ENCODE measurements around the gene FSTL1.

The FSTL1 gene

GRCh38 chr3:120468635-120469295 is 18.0 kb upstream of the FSTL1 start:
- DNase-seq (ENCODE audit: low read depth in 1 of 2, low spot score in 1 of 2): no peak

- no peak for DNase-seq (ENCODE audit: low read depth in 1 of 2, low spot score in 1 of 2)
These were observed 11.7 kb upstream of the FSTL1 start for GRCh38 chr3:120462409-120462959.

- DNase-seq (ENCODE audit: low read depth in 1 of 2, low spot score in 1 of 2): no peak
These were observed 10.6 kb upstream of the FSTL1 start for GRCh38 chr3:120461416-120461815.

- no peak for DNase-seq (ENCODE audit: low read depth in 1 of 2, low spot score in 1 of 2)
These were observed 10.1 kb upstream of the FSTL1 start for GRCh38 chr3:120460862-120461261.

- no peak for DNase-seq (ENCODE audit: low read depth in 1 of 2, low spot score in 1 of 2)
These were observed 9.5 kb upstream of the FSTL1 start for GRCh38 chr3:120460181-120460790.

- DNase-seq (ENCODE audit: low read depth in 1 of 2, low spot score in 1 of 2): no peak
These were observed 8.4 kb upstream of the FSTL1 start for GRCh38 chr3:120459196-120459595.

GRCh38 chr3:120457827-120458226 is 7.0 kb upstream of the FSTL1 start:
- no peak for DNase-seq (ENCODE audit: low read depth in 1 of 2, low spot score in 1 of 2)

GRCh38 chr3:120454076-120454689 is 3.4 kb upstream of the FSTL1 start:
- DNase-seq (ENCODE audit: low read depth in 1 of 2, low spot score in 1 of 2): no peak

- DNase-seq (ENCODE audit: low read depth in 1 of 2, low spot score in 1 of 2): no peak
These were observed 2.0 kb upstream of the FSTL1 start for GRCh38 chr3:120452816-120453215.

GRCh38 chr3:120451806-120452205 is 1.0 kb upstream of the FSTL1 start:
- no peak for DNase-seq (ENCODE audit: low read depth in 1 of 2, low spot score in 1 of 2)

GRCh38 chr3:120451272-120451761 is 525 bp upstream of the FSTL1 start:
- DNase-seq (ENCODE audit: low read depth in 1 of 2, low spot score in 1 of 2): no peak

GRCh38 chr3:120449701-120450599 is 842 bp downstream of the FSTL1 start:
- no peak for DNase-seq (ENCODE audit: low read depth in 1 of 2, low spot score in 1 of 2)

GRCh38 chr3:120449251-120449650 is 1.5 kb downstream of the FSTL1 start:
- DNase-seq (ENCODE audit: low read depth in 1 of 2, low spot score in 1 of 2): no peak

- no peak for DNase-seq (ENCODE audit: low read depth in 1 of 2, low spot score in 1 of 2)
These were observed 2.0 kb downstream of the FSTL1 start for GRCh38 chr3:120448756-120449155.

- no peak for DNase-seq (ENCODE audit: low read depth in 1 of 2, low spot score in 1 of 2)
These were observed 3.7 kb downstream of the FSTL1 start for GRCh38 chr3:120446891-120447668.

- DNase-seq (ENCODE audit: low read depth in 1 of 2, low spot score in 1 of 2): no peak
These were observed 5.1 kb downstream of the FSTL1 start for GRCh38 chr3:120445654-120446053.

GRCh38 chr3:120443626-120444123 is 7.1 kb downstream of the FSTL1 start:
- no peak for DNase-seq (ENCODE audit: low read depth in 1 of 2, low spot score in 1 of 2)

- no peak for DNase-seq (ENCODE audit: low read depth in 1 of 2, low spot score in 1 of 2)
These were observed 7.7 kb downstream of the FSTL1 start for GRCh38 chr3:120442975-120443517.

- no peak for DNase-seq (ENCODE audit: low read depth in 1 of 2, low spot score in 1 of 2)
These were observed 9.0 kb downstream of the FSTL1 start for GRCh38 chr3:120441776-120442175.

- DNase-seq (ENCODE audit: low read depth in 1 of 2, low spot score in 1 of 2): no peak
These were observed 10.0 kb downstream of the FSTL1 start for GRCh38 chr3:120440762-120441161.

All from stimulated activated CD4-positive, alpha-beta T cell treated with anti-CD3 and anti-CD28 coated beads, Interleukin-15, amount 100 ng/mL, for 1 hour (primary cell).